A673 (cell line): Measurements from ENCODE around the gene CLDND2.

Experiments
- CTCF ChIP-seq: fragments of 300-800, 200-600 bp; sonication (generic); conservative IDR thresholded peaks from 2 replicates; pipeline ENCODE4 v1.5.1; 2017; ENCODE audit warnings: low read depth, mild to moderate bottlenecking, antibody characterized with exemption, low read length, moderate library complexity, mixed read lengths
- EZH2 ChIP-seq: fragments of 200-600 bp; sonication (generic); IDR thresholded peaks from 2 replicates; pipeline ENCODE4 v1.6.1; 2017; ENCODE audit warnings: borderline replicate concordance, low read depth, mild to moderate bottlenecking, mixed read lengths, antibody characterized with exemption, low read length; ENCODE audit not compliant: poor library complexity, severe bottlenecking

GRCh38 chr19:51330366-51330765 lies 38.4 kb downstream of the CLDND2 start:
- no peak for TF ChIP-seq EZH2
- TF ChIP-seq CTCF: no peak
